ENCODE measurements around the gene GPR183. TPM values are rescaled to one million over a fixed set of nuclear protein-coding genes. Genes with fewer than 3 reads are reported as not detected.

GPR183 gene
- total RNA-seq, 1 experiment from 2014 or later: 0.15 TPM

DNA sequence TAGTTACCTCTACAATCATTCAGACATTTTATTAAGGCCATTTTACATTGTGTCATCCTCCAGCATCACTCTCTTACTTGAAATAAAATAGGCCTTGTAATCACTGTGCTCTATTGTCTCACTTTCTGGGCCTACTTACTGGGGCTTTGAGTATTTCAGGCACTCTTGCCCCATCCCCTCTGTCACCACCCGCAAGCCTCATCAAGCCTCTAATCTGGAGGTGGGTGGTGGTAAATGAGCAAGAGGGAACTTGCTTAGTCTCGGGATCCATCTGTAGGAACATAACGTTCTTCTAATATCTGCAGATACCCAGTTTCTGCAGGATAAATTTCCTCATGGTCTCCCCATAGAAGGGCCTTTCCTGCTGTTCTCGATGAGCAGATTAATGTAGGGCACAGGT, 29.6 kb downstream of the GPR183 start:
- ATAC-seq: no peak
- no peak for DNase-seq (ENCODE audit: low read depth, low spot score)
- POLR2A ChIA-PET: no interaction called here
- CTCF ChIA-PET: no interaction called here
- intact Hi-C loops (cut with micrococcal nuclease; ENCODE audit: unreplicated experiment): no loop called here
- Histone ChIP-seq H3K27me3 (ENCODE audit: control insufficient read depth, insufficient read depth, low read length) (no peaks in the 10 kb centered on the region), H3K4me3 (ENCODE audit: low read depth in 2 of 2, low read length in 2 of 2) (no peak overlapping the region), H3K9me3 (ENCODE audit: control insufficient read depth, insufficient read depth, low read depth, low read length) (no peaks in the 10 kb centered on the region), H3K36me3 (ENCODE audit: control insufficient read depth, insufficient read depth, low read length) (no peaks in the 10 kb centered on the region), H3K4me1 (ENCODE audit: control insufficient read depth, insufficient read depth, low read length) (no peaks in the 10 kb centered on the region), H3K27ac (ENCODE audit: low read length) (no peak overlapping the region)
- TF ChIP-seq POLR2AphosphoS5 (IDR thresholded peaks at IDR 0.05; ENCODE audit: low read depth, low read length) (no peak), TCF7L2 (IDR thresholded peaks at IDR 0.05; ENCODE audit: low read depth, low read length) (no peak), SIN3A (IDR thresholded peaks at IDR 0.05; ENCODE audit: borderline replicate concordance, insufficient read depth, low read depth, low read length) (no peak)
- TF ChIP-seq, protein P1, sequence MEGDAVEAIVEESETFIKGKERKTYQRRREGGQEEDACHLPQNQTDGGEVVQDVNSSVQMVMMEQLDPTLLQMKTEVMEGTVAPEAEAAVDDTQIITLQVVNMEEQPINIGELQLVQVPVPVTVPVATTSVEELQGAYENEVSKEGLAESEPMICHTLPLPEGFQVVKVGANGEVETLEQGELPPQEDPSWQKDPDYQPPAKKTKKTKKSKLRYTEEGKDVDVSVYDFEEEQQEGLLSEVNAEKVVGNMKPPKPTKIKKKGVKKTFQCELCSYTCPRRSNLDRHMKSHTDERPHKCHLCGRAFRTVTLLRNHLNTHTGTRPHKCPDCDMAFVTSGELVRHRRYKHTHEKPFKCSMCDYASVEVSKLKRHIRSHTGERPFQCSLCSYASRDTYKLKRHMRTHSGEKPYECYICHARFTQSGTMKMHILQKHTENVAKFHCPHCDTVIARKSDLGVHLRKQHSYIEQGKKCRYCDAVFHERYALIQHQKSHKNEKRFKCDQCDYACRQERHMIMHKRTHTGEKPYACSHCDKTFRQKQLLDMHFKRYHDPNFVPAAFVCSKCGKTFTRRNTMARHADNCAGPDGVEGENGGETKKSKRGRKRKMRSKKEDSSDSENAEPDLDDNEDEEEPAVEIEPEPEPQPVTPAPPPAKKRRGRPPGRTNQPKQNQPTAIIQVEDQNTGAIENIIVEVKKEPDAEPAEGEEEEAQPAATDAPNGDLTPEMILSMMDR (IDR thresholded peaks at IDR 0.05): no peak
- TF ChIP-seq, protein P2, sequence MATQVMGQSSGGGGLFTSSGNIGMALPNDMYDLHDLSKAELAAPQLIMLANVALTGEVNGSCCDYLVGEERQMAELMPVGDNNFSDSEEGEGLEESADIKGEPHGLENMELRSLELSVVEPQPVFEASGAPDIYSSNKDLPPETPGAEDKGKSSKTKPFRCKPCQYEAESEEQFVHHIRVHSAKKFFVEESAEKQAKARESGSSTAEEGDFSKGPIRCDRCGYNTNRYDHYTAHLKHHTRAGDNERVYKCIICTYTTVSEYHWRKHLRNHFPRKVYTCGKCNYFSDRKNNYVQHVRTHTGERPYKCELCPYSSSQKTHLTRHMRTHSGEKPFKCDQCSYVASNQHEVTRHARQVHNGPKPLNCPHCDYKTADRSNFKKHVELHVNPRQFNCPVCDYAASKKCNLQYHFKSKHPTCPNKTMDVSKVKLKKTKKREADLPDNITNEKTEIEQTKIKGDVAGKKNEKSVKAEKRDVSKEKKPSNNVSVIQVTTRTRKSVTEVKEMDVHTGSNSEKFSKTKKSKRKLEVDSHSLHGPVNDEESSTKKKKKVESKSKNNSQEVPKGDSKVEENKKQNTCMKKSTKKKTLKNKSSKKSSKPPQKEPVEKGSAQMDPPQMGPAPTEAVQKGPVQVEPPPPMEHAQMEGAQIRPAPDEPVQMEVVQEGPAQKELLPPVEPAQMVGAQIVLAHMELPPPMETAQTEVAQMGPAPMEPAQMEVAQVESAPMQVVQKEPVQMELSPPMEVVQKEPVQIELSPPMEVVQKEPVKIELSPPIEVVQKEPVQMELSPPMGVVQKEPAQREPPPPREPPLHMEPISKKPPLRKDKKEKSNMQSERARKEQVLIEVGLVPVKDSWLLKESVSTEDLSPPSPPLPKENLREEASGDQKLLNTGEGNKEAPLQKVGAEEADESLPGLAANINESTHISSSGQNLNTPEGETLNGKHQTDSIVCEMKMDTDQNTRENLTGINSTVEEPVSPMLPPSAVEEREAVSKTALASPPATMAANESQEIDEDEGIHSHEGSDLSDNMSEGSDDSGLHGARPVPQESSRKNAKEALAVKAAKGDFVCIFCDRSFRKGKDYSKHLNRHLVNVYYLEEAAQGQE (IDR thresholded peaks at IDR 0.05; ENCODE audit: insufficient read depth in 1 of 2, low read depth in 2 of 2, low read length in 1 of 2): no peak
- in situ Hi-C loops (cut with HindIII; ENCODE audit: low pct_unique_long_range_greater_than_20kb, low sequenced_read_pairs): no loop called here
- BruUV-seq (replicated peaks): no TSS peak

DNA sequence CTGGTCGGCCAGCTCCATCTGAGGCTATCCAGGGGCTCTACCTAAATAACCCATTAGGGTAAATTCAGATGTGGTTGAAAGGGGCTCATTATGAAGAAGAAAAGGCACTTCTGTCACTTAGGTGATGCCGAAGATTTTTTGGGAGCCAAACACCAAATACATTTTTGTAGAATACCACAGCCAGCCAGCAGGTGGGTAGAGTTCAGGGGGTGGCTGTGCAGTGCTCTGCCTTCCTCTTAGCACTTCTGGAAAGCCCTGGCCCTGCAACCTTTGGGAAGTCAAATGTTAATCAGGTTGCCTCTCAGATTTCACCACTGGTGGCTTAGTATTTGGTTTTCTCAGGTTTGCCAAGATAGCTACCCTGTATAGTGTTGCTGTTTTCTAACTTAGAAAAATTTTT, 30.5 kb downstream of the GPR183 start:
- no peak overlapping the region for H3K27ac ChIP-seq (ENCODE audit: low read length)
- intact Hi-C loops (cut with micrococcal nuclease; ENCODE audit: unreplicated experiment): no loop called here
- TF ChIP-seq TCF7L2 (IDR thresholded peaks at IDR 0.05; ENCODE audit: low read depth, low read length) (no peak), SIN3A (IDR thresholded peaks at IDR 0.05; ENCODE audit: borderline replicate concordance, insufficient read depth, low read depth, low read length) (no peak), POLR2AphosphoS5 (IDR thresholded peaks at IDR 0.05; ENCODE audit: low read depth, low read length) (no peak)
- TF ChIP-seq, protein P1 (IDR thresholded peaks at IDR 0.05): no peak
- TF ChIP-seq, protein P2 (IDR thresholded peaks at IDR 0.05; ENCODE audit: insufficient read depth in 1 of 2, low read depth in 2 of 2, low read length in 1 of 2): no peak
- no TSS peak for BruUV-seq (replicated peaks)
- no peaks in the 10 kb centered on the region for H3K27me3 ChIP-seq (ENCODE audit: control insufficient read depth, insufficient read depth, low read length)
- ATAC-seq (no peak), DNase-seq (ENCODE audit: low read depth, low spot score) (no peak)
- H3K9me3 ChIP-seq (ENCODE audit: control insufficient read depth, insufficient read depth, low read depth, low read length): no peaks in the 10 kb centered on the region
- POLR2A ChIA-PET: no interaction called here
- H3K4me1 ChIP-seq (ENCODE audit: control insufficient read depth, insufficient read depth, low read length): no peaks in the 10 kb centered on the region
- in situ Hi-C loops (cut with HindIII; ENCODE audit: low pct_unique_long_range_greater_than_20kb, low sequenced_read_pairs): no loop called here
- H3K4me3 ChIP-seq (ENCODE audit: low read depth in 2 of 2, low read length in 2 of 2): no peak overlapping the region
- H3K36me3 ChIP-seq (ENCODE audit: control insufficient read depth, insufficient read depth, low read length): no peaks in the 10 kb centered on the region
- CTCF ChIA-PET: no interaction called here

All from Panc1 (cell line).